Subcutaneous preadipocyte (primary cell): Measurements from ENCODE around the gene KIN. TPM values are rescaled to one million over a fixed set of nuclear protein-coding genes. Genes with fewer than 3 reads are reported as not detected.

Experiments used
- total RNA-seq: library from RNA; depleted of rRNA; stranded (reverse); fragments of >200 nt; gene quantifications from 2 replicates; pipeline ENCODE4 v1.2.3, GENCODE V29; 2012

KIN gene
- 4.9 and 5.1 TPM in 2 replicates for total RNA-seq

GRCh38 chr10:7787857-7788638 lies at the start of gene KIN, which contains the start of gene ATP5F1C:
Gene KIN, minus strand, starts transcription at chr10:7787993. Its CDS starts 60 bp downstream, at chr10:7787933.
Gene ATP5F1C, plus strand, starts transcription at chr10:7788177. Its CDS starts 31 bp downstream, at chr10:7788208.

GRCh38 chr10:7818295-7819120 lies 30.7 kb upstream of the KIN start, which contains the start of gene TAF3:
Gene TAF3, plus strand, starts transcription at chr10:7818505. Its CDS starts 205 bp downstream, at chr10:7818710.

GRCh38 chr10:7703140-7703539 lies 84.7 kb downstream of the KIN start, which contains the start of gene ITIH2:
Gene ITIH2, plus strand, starts transcription at chr10:7703316. Its CDS starts 119 bp downstream, at chr10:7703435.

Other genes with a start within 250 kb of the KIN start
- 0.20 and 0.73 TPM in 2 replicates for gene ITIH5, start 121.0 kb downstream of the KIN start, total RNA-seq
- gene ITIH2, start 84.7 kb downstream of the KIN start, total RNA-seq = not detected in 2 replicates
- 234 and 251 TPM in 2 replicates for gene ATP5F1C, start 184 bp upstream of the KIN start, total RNA-seq
- gene TAF3, start 30.5 kb upstream of the KIN start, total RNA-seq = 1.8 and 2.9 TPM in 2 replicates